ENCODE measurements around the gene DHCR7.

DHCR7 gene

GRCh38 chr11:71490044-71490730 is 42.0 kb upstream of the DHCR7 start:
- no peak for TF ChIP-seq CTCF (IDR thresholded peaks at IDR 0.05; ENCODE audit: borderline replicate concordance, control extremely low read depth, extremely low read depth, insufficient read depth, missing control alignments)
- in situ Hi-C loops (cut with MboI; ENCODE audit: low sequenced_read_pairs, unreplicated experiment), result no loop called here
- peak; percentile 21 for DNase-seq (ENCODE audit: low spot score)

- TF ChIP-seq CTCF (IDR thresholded peaks at IDR 0.05; ENCODE audit: borderline replicate concordance, control extremely low read depth, extremely low read depth, insufficient read depth, missing control alignments), result no peak
- in situ Hi-C loops (cut with MboI; ENCODE audit: low sequenced_read_pairs, unreplicated experiment), result no loop called here
- peak; percentile 87 for DNase-seq (ENCODE audit: low spot score)
Observed at GRCh38 chr11:71489311-71490043, 41.3 kb upstream of the DHCR7 start.

GRCh38 chr11:71488681-71489270 is 40.6 kb upstream of the DHCR7 start:
- DNase-seq (ENCODE audit: low spot score), result no peak
- in situ Hi-C loops (cut with MboI; ENCODE audit: low sequenced_read_pairs, unreplicated experiment), result no loop called here
- no peak for TF ChIP-seq CTCF (IDR thresholded peaks at IDR 0.05; ENCODE audit: borderline replicate concordance, control extremely low read depth, extremely low read depth, insufficient read depth, missing control alignments)

GRCh38 chr11:71486320-71486719 is 38.1 kb upstream of the DHCR7 start:
- DNase-seq (ENCODE audit: low spot score), result no peak
- TF ChIP-seq CTCF (IDR thresholded peaks at IDR 0.05; ENCODE audit: borderline replicate concordance, control extremely low read depth, extremely low read depth, insufficient read depth, missing control alignments), result no peak
- in situ Hi-C loops (cut with MboI; ENCODE audit: low sequenced_read_pairs, unreplicated experiment), result no loop called here

- no peak for DNase-seq (ENCODE audit: low spot score)
- in situ Hi-C loops (cut with MboI; ENCODE audit: low sequenced_read_pairs, unreplicated experiment), result no loop called here
- TF ChIP-seq CTCF (IDR thresholded peaks at IDR 0.05; ENCODE audit: borderline replicate concordance, control extremely low read depth, extremely low read depth, insufficient read depth, missing control alignments), result no peak
Observed at GRCh38 chr11:71485466-71485865, 37.3 kb upstream of the DHCR7 start.

GRCh38 chr11:71485063-71485399 is 36.8 kb upstream of the DHCR7 start:
- no peak for TF ChIP-seq CTCF (IDR thresholded peaks at IDR 0.05; ENCODE audit: borderline replicate concordance, control extremely low read depth, extremely low read depth, insufficient read depth, missing control alignments)
- in situ Hi-C loops (cut with MboI; ENCODE audit: low sequenced_read_pairs, unreplicated experiment), result no loop called here
- peak; percentile 19 for DNase-seq (ENCODE audit: low spot score)
